ENCODE measurements around the gene NACC2. TPM values are rescaled to one million over a fixed set of nuclear protein-coding genes. Genes with fewer than 3 reads are reported as not detected.

NACC2 gene
- polyA plus RNA-seq, 1 of the 3 experiments (the other 2 are of a cell fraction), result 22.1 TPM

DNA sequence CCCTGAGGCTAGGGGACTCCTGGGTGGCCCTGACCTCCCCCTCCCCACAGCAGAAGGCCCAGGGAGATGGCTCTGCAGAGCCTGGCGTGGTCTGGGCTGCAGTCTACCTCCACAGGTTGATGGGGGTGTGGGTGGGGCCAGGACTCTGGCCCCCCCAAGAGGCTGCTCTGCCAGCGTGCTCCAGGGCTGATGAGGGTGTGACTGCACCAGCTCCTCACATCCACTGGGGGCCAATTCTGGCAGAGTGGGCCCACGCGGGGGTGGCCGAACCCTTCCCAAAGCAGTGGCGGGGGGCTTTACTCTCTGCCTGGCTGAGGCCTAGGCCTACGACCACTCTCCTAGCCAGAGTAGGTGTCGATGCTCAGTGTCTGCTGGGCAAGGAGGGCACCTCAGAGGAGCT lies 105.9 kb downstream of the NACC2 start:
- CTCF ChIA-PET, result interaction anchor here (0.6 to 2.8 kb wide), 6 partner anchors 13 to 514 kb away, joined by 3 to 22 read pairs (median 4); no protein-coding TSS in a partner anchor
- Histone ChIP-seq H3K4me1 (ENCODE audit: control insufficient read depth in 1 of 2, insufficient read depth in 2 of 2, low read depth in 1 of 2, low read length in 1 of 2) (peaks cover 16 to 55% of the 10 kb centered on the region in 2 experiments; a peak in 3 of 4 replicates), H3K27ac (ENCODE audit: low read depth in 2 of 2, low read length in 1 of 2) (peak overlapping the region in 1 of 2 experiments; percentile 34; a peak in 1 of 4 replicates), H3K4me3 (ENCODE audit: low read depth in 2 of 2, low read length in 1 of 2) (no peak overlapping the region), H3K36me3 (replicated peaks in 1 of 2; ENCODE audit: control insufficient read depth in 1 of 2, insufficient read depth in 2 of 2, low read length in 1 of 2) (no peaks in the 10 kb centered on the region), H3K79me2 (ENCODE audit: insufficient read depth) (no peaks in the 10 kb centered on the region), H3F3A (replicated peaks; ENCODE audit: insufficient read depth) (peaks cover 4% of the 10 kb centered on the region), H4K20me1 (ENCODE audit: insufficient read depth) (no peaks in the 10 kb centered on the region), H3K27me3 (ENCODE audit: insufficient read depth) (no peaks in the 10 kb centered on the region), H3K9ac (no peak overlapping the region), H3K4me2 (no peak overlapping the region), H3K9me2 (no peaks in the 10 kb centered on the region), H3K9me3 (no peaks in the 10 kb centered on the region), H2AFZ (ENCODE audit: low read depth) (no peak overlapping the region)
- TF ChIP-seq, protein P1, sequence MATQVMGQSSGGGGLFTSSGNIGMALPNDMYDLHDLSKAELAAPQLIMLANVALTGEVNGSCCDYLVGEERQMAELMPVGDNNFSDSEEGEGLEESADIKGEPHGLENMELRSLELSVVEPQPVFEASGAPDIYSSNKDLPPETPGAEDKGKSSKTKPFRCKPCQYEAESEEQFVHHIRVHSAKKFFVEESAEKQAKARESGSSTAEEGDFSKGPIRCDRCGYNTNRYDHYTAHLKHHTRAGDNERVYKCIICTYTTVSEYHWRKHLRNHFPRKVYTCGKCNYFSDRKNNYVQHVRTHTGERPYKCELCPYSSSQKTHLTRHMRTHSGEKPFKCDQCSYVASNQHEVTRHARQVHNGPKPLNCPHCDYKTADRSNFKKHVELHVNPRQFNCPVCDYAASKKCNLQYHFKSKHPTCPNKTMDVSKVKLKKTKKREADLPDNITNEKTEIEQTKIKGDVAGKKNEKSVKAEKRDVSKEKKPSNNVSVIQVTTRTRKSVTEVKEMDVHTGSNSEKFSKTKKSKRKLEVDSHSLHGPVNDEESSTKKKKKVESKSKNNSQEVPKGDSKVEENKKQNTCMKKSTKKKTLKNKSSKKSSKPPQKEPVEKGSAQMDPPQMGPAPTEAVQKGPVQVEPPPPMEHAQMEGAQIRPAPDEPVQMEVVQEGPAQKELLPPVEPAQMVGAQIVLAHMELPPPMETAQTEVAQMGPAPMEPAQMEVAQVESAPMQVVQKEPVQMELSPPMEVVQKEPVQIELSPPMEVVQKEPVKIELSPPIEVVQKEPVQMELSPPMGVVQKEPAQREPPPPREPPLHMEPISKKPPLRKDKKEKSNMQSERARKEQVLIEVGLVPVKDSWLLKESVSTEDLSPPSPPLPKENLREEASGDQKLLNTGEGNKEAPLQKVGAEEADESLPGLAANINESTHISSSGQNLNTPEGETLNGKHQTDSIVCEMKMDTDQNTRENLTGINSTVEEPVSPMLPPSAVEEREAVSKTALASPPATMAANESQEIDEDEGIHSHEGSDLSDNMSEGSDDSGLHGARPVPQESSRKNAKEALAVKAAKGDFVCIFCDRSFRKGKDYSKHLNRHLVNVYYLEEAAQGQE (IDR thresholded peaks at IDR 0.05; ENCODE audit: low read depth, low read length), result no peak
- TF ChIP-seq SMC3 (IDR thresholded peaks at IDR 0.05; ENCODE audit: low read depth, low read length) (no peak), CHD2 (IDR thresholded peaks at IDR 0.05; ENCODE audit: low read length, partially characterized antibody) (no peak), NFIC (IDR thresholded peaks at IDR 0.05; ENCODE audit: borderline replicate concordance) (no peak), ELF1 (IDR thresholded peaks at IDR 0.05) (no peak), FOSL2 (IDR thresholded peaks at IDR 0.05; ENCODE audit: borderline replicate concordance, low read depth) (no peak), SIN3A (IDR thresholded peaks at IDR 0.05; ENCODE audit: borderline replicate concordance, low read depth, low read length) (no peak), RAD21 (IDR thresholded peaks at IDR 0.05; ENCODE audit: low read length) (no peak), POLR2AphosphoS5 (IDR thresholded peaks at IDR 0.05; ENCODE audit: low read depth, low read length) (no peak), TAF1 (IDR thresholded peaks at IDR 0.05; ENCODE audit: borderline replicate concordance, low read depth, low read length) (no peak), EP300 (IDR thresholded peaks at IDR 0.05; ENCODE audit: borderline replicate concordance in 1 of 2, low read depth in 1 of 2, low read length in 1 of 2) (no peak), MEF2A (IDR thresholded peaks at IDR 0.05; ENCODE audit: borderline replicate concordance, low read depth) (no peak), FOXJ3 (CRISPR knock-in tag; IDR thresholded peaks at IDR 0.05) (no peak), FOXM1 (IDR thresholded peaks at IDR 0.05; ENCODE audit: low read depth) (no peak)
- TF ChIP-seq, protein P2, sequence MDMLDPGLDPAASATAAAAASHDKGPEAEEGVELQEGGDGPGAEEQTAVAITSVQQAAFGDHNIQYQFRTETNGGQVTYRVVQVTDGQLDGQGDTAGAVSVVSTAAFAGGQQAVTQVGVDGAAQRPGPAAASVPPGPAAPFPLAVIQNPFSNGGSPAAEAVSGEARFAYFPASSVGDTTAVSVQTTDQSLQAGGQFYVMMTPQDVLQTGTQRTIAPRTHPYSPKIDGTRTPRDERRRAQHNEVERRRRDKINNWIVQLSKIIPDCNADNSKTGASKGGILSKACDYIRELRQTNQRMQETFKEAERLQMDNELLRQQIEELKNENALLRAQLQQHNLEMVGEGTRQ (IDR thresholded peaks at IDR 0.05; ENCODE audit: borderline replicate concordance, low read depth, low read length), result no peak
- TF ChIP-seq, protein P3, sequence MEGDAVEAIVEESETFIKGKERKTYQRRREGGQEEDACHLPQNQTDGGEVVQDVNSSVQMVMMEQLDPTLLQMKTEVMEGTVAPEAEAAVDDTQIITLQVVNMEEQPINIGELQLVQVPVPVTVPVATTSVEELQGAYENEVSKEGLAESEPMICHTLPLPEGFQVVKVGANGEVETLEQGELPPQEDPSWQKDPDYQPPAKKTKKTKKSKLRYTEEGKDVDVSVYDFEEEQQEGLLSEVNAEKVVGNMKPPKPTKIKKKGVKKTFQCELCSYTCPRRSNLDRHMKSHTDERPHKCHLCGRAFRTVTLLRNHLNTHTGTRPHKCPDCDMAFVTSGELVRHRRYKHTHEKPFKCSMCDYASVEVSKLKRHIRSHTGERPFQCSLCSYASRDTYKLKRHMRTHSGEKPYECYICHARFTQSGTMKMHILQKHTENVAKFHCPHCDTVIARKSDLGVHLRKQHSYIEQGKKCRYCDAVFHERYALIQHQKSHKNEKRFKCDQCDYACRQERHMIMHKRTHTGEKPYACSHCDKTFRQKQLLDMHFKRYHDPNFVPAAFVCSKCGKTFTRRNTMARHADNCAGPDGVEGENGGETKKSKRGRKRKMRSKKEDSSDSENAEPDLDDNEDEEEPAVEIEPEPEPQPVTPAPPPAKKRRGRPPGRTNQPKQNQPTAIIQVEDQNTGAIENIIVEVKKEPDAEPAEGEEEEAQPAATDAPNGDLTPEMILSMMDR (IDR thresholded peaks at IDR 0.05), result no peak
- TF ChIP-seq, protein P4, sequence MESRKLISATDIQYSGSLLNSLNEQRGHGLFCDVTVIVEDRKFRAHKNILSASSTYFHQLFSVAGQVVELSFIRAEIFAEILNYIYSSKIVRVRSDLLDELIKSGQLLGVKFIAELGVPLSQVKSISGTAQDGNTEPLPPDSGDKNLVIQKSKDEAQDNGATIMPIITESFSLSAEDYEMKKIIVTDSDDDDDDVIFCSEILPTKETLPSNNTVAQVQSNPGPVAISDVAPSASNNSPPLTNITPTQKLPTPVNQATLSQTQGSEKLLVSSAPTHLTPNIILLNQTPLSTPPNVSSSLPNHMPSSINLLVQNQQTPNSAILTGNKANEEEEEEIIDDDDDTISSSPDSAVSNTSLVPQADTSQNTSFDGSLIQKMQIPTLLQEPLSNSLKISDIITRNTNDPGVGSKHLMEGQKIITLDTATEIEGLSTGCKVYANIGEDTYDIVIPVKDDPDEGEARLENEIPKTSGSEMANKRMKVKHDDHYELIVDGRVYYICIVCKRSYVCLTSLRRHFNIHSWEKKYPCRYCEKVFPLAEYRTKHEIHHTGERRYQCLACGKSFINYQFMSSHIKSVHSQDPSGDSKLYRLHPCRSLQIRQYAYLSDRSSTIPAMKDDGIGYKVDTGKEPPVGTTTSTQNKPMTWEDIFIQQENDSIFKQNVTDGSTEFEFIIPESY (IDR thresholded peaks at IDR 0.05; ENCODE audit: borderline replicate concordance, low read depth), result no peak
- TF ChIP-seq, protein P5, sequence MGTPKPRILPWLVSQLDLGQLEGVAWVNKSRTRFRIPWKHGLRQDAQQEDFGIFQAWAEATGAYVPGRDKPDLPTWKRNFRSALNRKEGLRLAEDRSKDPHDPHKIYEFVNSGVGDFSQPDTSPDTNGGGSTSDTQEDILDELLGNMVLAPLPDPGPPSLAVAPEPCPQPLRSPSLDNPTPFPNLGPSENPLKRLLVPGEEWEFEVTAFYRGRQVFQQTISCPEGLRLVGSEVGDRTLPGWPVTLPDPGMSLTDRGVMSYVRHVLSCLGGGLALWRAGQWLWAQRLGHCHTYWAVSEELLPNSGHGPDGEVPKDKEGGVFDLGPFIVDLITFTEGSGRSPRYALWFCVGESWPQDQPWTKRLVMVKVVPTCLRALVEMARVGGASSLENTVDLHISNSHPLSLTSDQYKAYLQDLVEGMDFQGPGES (IDR thresholded peaks at IDR 0.05; ENCODE audit: low read depth, low read length), result no peak
- TF ChIP-seq, protein P6, sequence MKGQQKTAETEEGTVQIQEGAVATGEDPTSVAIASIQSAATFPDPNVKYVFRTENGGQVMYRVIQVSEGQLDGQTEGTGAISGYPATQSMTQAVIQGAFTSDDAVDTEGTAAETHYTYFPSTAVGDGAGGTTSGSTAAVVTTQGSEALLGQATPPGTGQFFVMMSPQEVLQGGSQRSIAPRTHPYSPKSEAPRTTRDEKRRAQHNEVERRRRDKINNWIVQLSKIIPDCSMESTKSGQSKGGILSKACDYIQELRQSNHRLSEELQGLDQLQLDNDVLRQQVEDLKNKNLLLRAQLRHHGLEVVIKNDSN (IDR thresholded peaks at IDR 0.05; ENCODE audit: borderline replicate concordance, low read depth), result no peak
- no peak for DNase-seq
- POLR2A ChIA-PET, result no interaction called here
- 65% methylated on average over 2 of the region's 8 CpGs for WGBS (ENCODE audit: low lambda C conversion rate)
